ENCODE results near the gene MSL1.

- TF ChIP-seq, protein P1, sequence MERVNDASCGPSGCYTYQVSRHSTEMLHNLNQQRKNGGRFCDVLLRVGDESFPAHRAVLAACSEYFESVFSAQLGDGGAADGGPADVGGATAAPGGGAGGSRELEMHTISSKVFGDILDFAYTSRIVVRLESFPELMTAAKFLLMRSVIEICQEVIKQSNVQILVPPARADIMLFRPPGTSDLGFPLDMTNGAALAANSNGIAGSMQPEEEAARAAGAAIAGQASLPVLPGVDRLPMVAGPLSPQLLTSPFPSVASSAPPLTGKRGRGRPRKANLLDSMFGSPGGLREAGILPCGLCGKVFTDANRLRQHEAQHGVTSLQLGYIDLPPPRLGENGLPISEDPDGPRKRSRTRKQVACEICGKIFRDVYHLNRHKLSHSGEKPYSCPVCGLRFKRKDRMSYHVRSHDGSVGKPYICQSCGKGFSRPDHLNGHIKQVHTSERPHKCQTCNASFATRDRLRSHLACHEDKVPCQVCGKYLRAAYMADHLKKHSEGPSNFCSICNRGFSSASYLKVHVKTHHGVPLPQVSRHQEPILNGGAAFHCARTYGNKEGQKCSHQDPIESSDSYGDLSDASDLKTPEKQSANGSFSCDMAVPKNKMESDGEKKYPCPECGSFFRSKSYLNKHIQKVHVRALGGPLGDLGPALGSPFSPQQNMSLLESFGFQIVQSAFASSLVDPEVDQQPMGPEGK (CRISPR knock-in tag; IDR thresholded peaks at IDR 0.05; ENCODE audit: borderline replicate concordance): no peak
- no peak for TF ChIP-seq ISL1 (CRISPR knock-in tag; IDR thresholded peaks at IDR 0.05)
- TF ChIP-seq GLIS3 (CRISPR knock-in tag; IDR thresholded peaks at IDR 0.05): no peak
- no peak for TF ChIP-seq ZNF8 (CRISPR knock-in tag; IDR thresholded peaks at IDR 0.05)
- TF ChIP-seq ARNTL (CRISPR knock-in tag; IDR thresholded peaks at IDR 0.05; ENCODE audit: borderline replicate concordance, low read depth): no peak
- TF ChIP-seq OSR1 (CRISPR knock-in tag; IDR thresholded peaks at IDR 0.05): no peak
- TF ChIP-seq ZFP3 (CRISPR knock-in tag; IDR thresholded peaks at IDR 0.05): no peak
- TF ChIP-seq TCF4 (CRISPR knock-in tag; IDR thresholded peaks at IDR 0.05; ENCODE audit: borderline replicate concordance): no peak
These were observed 16.9 kb upstream of the MSL1 start for GRCh38 chr17:40104594-40105486.
